GM12892 (cell line): Measurements from ENCODE around the gene ACSL3.

ENCODE experiments used
- POLR2A ChIP-seq: IDR thresholded peaks from 2 replicates; pipeline ENCODE4 v1.6.1; 2011; ENCODE audit warnings: low read depth, low read length, control low read depth
- POLR2AphosphoS5 ChIP-seq: IDR thresholded peaks from 2 replicates; pipeline ENCODE4 v1.6.1; 2011; ENCODE audit warnings: low read depth, low read length, control low read depth
- TAF1 ChIP-seq: IDR thresholded peaks from 2 replicates; pipeline ENCODE4 v1.6.1; 2011; ENCODE audit warnings: low read depth, mild to moderate bottlenecking, control low read depth, low read length, borderline replicate concordance

GRCh38 chr2:222835823-222836151 is 25.0 kb upstream of the ACSL3 start:
- TF ChIP-seq POLR2AphosphoS5 (no peak), POLR2A (no peak), TAF1 (no peak)
